Neural crest cell (in vitro differentiated cells): ENCODE measurements around the gene LAPTM5. TPM values are rescaled to one million over a fixed set of nuclear protein-coding genes. Genes with fewer than 3 reads are reported as not detected.

Source experiments
- DNase-seq: peaks from one replicate; pipeline ENCODE4 v3.0.0; 2021; ENCODE audit warnings: low read depth, mixed read lengths, low spot score
- H3K27ac Mint-ChIP-seq: one replicate; pipeline ENCODE4 v1.8.0; 2021; ENCODE audit warnings: mild to moderate bottlenecking, mixed read lengths; ENCODE audit not compliant: unreplicated experiment
- H3K27me3 Mint-ChIP-seq: 2 replicates; pipeline ENCODE4 v1.8.0; 2021; ENCODE audit warnings: low read depth, mild to moderate bottlenecking, mixed read lengths
- H3K36me3 Mint-ChIP-seq: 2 replicates; pipeline ENCODE4 v1.8.0; 2021; ENCODE audit warnings: low read depth, mild to moderate bottlenecking, mixed read lengths
- H3K4me1 Mint-ChIP-seq: 2 replicates; pipeline ENCODE4 v1.8.0; 2021; ENCODE audit warnings: mixed read lengths
- H3K4me3 Mint-ChIP-seq: one replicate; pipeline ENCODE4 v1.8.0; 2021; ENCODE audit warnings: mild to moderate bottlenecking, mixed read lengths
- H3K9me3 Mint-ChIP-seq: 2 replicates; pipeline ENCODE4 v1.8.0; 2021; ENCODE audit warnings: mixed read lengths
- total RNA-seq: library from RNA; stranded (reverse); gene quantifications from 2 replicates; pipeline ENCODE4 v1.2.1, GENCODE V29; 2021
- TF ChIP-seq, protein P1 (sequence below): fragments of 200-600 bp; sonication (generic); conservative IDR thresholded peaks from 2 replicates; pipeline ENCODE4 v1.5.0; 2021; ENCODE audit warnings: antibody characterized with exemption, mild to moderate bottlenecking

LAPTM5 gene
- total RNA-seq, 1 donor from 2014 or later = 1.5 TPM

DNA sequence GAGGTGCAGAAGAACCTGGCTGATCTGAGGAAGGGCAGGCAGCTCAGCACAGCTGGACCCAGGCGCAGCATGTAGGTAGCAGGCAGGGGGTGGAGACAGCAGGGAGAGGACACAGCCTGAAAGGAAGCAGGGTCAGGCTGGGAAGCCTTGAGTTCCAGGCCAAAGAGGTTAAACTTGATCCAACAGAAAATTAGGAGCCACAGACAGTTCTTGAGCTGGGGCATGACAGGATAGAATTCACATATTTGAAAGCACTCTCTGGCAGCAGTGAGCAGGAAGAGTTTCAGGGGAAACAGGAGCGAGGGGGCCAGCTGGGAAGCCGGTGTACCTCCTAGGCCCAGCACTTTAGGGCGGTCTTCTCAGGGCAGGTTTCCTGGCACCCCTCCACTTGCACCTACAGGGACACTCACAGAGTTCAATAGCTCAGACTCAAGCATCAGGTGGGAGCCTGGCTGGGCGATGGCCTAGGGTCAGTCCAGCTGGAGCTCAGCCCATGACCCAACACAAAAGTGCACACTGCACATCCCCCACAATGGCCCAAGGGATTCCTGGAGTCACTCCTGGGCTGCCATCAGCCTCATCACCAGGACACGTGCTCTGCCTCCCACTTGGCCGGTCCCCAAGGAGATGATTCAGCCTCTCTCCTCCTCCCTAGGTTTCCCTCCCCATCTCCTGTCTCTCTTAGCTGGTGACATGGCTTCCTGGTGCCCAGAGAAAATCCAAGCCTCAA lies 56.9 kb downstream of the LAPTM5 start:
- DNase-seq = no peak

DNA sequence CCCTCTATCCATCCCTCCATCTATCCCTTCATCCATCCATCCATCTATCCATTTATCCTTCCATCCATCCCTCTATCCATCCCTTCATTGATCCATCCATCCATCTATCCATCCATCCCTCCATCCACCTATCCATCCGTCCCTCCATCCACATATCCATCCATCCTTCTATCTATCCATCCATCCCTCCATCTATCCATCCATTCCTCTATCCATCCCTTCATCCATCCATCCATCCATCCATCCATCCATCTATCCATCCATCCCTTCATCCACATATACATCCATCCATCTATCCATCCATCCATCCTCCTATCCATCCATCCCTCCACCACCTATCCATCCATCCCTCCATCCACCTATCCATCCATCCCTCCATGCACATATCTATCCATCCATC lies 57.8 kb downstream of the LAPTM5 start:
- no peaks in the 10 kb centered on the region for H3K9me3 Mint-ChIP-seq

More for the DNA sequence above, 56.9 kb downstream of the LAPTM5 start:
- H3K9me3 Mint-ChIP-seq = no peaks in the 10 kb centered on the region
- H3K36me3 Mint-ChIP-seq = no peaks in the 10 kb centered on the region
- H3K4me1 Mint-ChIP-seq = peaks cover 1% of the 10 kb centered on the region
- TF ChIP-seq, protein P1, sequence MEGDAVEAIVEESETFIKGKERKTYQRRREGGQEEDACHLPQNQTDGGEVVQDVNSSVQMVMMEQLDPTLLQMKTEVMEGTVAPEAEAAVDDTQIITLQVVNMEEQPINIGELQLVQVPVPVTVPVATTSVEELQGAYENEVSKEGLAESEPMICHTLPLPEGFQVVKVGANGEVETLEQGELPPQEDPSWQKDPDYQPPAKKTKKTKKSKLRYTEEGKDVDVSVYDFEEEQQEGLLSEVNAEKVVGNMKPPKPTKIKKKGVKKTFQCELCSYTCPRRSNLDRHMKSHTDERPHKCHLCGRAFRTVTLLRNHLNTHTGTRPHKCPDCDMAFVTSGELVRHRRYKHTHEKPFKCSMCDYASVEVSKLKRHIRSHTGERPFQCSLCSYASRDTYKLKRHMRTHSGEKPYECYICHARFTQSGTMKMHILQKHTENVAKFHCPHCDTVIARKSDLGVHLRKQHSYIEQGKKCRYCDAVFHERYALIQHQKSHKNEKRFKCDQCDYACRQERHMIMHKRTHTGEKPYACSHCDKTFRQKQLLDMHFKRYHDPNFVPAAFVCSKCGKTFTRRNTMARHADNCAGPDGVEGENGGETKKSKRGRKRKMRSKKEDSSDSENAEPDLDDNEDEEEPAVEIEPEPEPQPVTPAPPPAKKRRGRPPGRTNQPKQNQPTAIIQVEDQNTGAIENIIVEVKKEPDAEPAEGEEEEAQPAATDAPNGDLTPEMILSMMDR = no peak
- H3K27ac Mint-ChIP-seq = no peak overlapping the region
- H3K4me3 Mint-ChIP-seq = no peak overlapping the region
- no peaks in the 10 kb centered on the region for H3K27me3 Mint-ChIP-seq

DNA sequence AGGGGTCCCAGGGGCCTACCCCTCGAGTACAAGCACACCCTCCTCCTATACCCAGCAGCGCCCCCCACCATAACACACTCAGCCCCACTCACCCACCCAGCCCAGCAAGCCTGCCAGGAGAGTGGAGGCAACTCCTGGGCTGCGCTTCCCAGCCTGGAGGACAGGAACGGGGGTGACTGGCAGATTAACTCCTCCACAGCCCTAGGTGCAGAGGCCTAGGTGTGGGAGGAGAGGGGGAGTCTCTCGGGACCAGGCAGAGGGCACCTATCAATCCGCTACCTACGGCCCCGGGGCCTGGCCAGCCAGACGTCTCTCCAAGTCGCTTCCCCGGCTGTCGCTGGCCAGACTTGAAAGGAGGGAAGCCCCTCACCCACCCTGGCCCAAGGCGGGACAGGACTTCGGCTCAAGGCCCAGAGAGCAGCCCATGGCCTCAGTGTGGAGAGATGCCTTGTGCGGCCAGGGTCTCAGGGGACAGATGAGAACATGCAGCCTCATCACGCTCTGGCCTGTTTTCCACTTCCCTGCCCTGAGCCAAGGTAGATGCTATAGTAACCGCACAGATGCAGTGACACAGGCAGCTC lies 59.1 kb downstream of the LAPTM5 start:
- H3K27ac Mint-ChIP-seq = no peak overlapping the region
- no peak for DNase-seq
- no peak overlapping the region for H3K4me3 Mint-ChIP-seq

More for the DNA sequence above, 57.8 kb downstream of the LAPTM5 start:
- Mint-ChIP-seq H3K4me1 (no peaks in the 10 kb centered on the region), H3K36me3 (no peaks in the 10 kb centered on the region), H3K27me3 (no peaks in the 10 kb centered on the region), H3K27ac (no peak overlapping the region), H3K4me3 (no peak overlapping the region)
- no peak for DNase-seq
- TF ChIP-seq, protein P1 = no peak

DNA sequence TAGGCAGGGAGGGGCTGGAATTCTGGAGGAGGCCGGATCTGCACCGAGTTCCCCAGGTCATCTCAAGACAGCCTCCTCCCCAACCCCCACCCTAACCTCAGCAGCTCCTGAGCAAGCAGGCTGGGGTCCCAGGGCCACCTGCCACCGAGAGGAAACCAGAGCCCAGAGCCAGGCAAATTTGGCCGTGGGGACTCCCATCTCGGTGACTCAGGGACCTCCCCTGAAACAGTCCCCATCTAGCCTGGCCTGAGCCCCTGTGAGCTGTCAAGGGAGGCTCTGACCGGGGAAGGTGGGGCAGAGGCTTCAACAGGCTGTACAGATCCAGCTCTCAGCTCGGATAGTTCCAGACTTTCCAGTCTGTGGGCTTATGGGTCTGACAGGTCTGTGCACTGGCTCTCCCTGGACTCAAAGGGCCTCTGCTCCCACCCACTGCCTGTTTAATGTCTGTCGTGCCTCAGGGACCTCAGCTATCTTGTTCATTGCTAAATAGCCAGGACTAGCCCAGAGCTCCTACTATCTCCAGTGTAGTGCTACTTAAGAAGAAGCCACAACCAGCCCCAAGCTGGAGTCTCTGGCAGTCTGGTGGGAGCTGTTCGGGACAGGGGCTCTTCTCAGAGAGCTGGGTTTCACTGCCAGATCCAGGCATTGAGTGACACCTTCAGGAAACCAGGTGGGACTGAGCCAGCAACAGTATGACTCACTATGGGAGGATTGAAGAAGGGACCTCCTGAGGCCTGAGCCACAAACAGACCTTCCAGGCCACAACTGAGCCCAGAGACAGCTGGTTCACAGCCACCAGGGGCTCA lies 59.8 kb downstream of the LAPTM5 start:
- H3K36me3 Mint-ChIP-seq = no peaks in the 10 kb centered on the region
- H3K9me3 Mint-ChIP-seq = no peaks in the 10 kb centered on the region
- TF ChIP-seq, protein P1 = no peak
- H3K27me3 Mint-ChIP-seq = no peaks in the 10 kb centered on the region
- no peak overlapping the region for H3K27ac Mint-ChIP-seq
- DNase-seq = no peak
- no peak overlapping the region for H3K4me3 Mint-ChIP-seq
- H3K4me1 Mint-ChIP-seq = no peaks in the 10 kb centered on the region

More for the DNA sequence above, 59.1 kb downstream of the LAPTM5 start:
- Mint-ChIP-seq H3K27me3 (no peaks in the 10 kb centered on the region), H3K36me3 (no peaks in the 10 kb centered on the region), H3K4me1 (no peaks in the 10 kb centered on the region), H3K9me3 (no peaks in the 10 kb centered on the region)
- TF ChIP-seq, protein P1 = no peak

DNA sequence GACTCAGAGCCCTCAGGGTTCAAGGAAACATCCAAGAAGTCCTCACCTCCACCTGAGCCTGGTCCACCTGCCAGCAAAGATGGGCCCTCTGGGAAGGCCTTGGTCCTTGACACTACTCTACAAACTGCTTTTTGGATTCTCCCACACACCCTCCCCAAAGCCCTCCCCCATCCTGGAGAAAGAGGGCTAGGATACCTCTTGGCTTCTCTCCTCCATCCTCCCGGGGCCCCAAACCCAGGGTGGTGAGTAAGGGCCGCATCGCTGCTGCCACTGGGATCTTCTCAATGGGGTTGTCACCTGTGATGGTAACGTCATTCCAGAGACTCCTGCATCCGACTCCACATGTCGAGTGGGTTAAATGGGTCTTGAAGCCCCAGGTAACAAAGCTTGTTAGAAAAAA lies 60.7 kb downstream of the LAPTM5 start:
- TF ChIP-seq, protein P1 = no peak
- DNase-seq = no peak
- Mint-ChIP-seq H3K36me3 (no peaks in the 10 kb centered on the region), H3K9me3 (no peaks in the 10 kb centered on the region), H3K4me3 (no peak overlapping the region), H3K27ac (no peak overlapping the region), H3K4me1 (peaks cover 1% of the 10 kb centered on the region), H3K27me3 (peaks cover 6% of the 10 kb centered on the region)
